ENCODE measurements around the gene DTD1.

GRCh38 chr20:18587665-18588573, at the start of gene DTD1:
- TF ChIP-seq, protein P1, sequence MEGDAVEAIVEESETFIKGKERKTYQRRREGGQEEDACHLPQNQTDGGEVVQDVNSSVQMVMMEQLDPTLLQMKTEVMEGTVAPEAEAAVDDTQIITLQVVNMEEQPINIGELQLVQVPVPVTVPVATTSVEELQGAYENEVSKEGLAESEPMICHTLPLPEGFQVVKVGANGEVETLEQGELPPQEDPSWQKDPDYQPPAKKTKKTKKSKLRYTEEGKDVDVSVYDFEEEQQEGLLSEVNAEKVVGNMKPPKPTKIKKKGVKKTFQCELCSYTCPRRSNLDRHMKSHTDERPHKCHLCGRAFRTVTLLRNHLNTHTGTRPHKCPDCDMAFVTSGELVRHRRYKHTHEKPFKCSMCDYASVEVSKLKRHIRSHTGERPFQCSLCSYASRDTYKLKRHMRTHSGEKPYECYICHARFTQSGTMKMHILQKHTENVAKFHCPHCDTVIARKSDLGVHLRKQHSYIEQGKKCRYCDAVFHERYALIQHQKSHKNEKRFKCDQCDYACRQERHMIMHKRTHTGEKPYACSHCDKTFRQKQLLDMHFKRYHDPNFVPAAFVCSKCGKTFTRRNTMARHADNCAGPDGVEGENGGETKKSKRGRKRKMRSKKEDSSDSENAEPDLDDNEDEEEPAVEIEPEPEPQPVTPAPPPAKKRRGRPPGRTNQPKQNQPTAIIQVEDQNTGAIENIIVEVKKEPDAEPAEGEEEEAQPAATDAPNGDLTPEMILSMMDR (IDR thresholded peaks at IDR 0.05; ENCODE audit: insufficient read depth, low read depth, low read length), result peak; percentile 29
- no peak for TF ChIP-seq EZH2 (IDR thresholded peaks at IDR 0.05; ENCODE audit: insufficient read depth, low read length)

Measured in astrocyte (in vitro differentiated cells and primary cell).